Fibroblast of villous mesenchyme (primary cell): ENCODE results near the gene PLBD1. TPM values are rescaled to one million over a fixed set of nuclear protein-coding genes. Genes with fewer than 3 reads are reported as not detected.

Experiments used
- DNase-seq: peaks from one replicate; pipeline ENCODE4 v3.0.0-alpha.2; 2010; ENCODE audit warnings: low read depth
- H3K4me3 ChIP-seq: 2 replicates; pipeline ENCODE4 v1.5.1; 2011; ENCODE audit warnings: low read depth, mild to moderate bottlenecking, low read length
- CTCF ChIP-seq: IDR thresholded peaks from 2 replicates; pipeline ENCODE4 v1.5.1; 2012; ENCODE audit warnings: low read depth, mild to moderate bottlenecking, low read length; ENCODE audit not compliant: insufficient read depth
- total RNA-seq: library from RNA; depleted of rRNA; stranded (reverse); fragments of >200 nt; gene quantifications from 2 replicates; pipeline ENCODE4 v1.2.3, GENCODE V29; 2012

PLBD1 gene
- total RNA-seq, 1 donor = 18.1 TPM

DNA sequence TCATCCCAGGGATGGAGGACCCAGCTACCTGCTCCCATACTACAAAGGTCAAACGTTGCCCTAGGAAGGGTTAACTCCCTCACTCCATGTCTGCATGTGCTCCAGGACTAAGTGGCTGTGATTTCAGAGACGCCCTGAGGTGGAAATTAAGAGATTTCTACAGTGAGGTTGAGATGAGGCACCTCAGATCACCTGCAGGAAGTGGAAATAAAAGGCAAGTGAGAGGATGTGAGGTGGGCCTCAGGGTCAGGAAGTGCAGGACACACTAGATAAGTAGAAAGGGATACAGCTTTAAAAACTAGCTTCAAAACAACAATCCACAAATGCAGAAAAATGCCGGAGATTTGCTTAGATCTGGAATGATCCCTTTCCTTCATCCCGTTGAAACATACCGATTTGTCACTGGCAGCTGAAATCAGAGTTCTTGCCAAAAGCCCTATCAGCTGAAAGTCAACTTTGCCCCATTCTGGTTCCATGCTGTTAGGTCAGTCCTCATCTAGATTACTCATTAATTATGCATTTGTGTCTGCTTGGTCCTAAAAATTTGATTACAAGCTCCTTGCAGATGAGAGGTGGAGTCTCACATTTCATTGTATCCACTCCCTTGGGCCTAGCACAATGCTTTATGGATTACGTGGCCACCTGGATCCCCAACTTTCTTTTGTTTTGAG is 6.6 kb downstream of the PLBD1 start:
- no peak for TF ChIP-seq CTCF
- no peak overlapping the region for H3K4me3 ChIP-seq
- DNase-seq = no peak

DNA sequence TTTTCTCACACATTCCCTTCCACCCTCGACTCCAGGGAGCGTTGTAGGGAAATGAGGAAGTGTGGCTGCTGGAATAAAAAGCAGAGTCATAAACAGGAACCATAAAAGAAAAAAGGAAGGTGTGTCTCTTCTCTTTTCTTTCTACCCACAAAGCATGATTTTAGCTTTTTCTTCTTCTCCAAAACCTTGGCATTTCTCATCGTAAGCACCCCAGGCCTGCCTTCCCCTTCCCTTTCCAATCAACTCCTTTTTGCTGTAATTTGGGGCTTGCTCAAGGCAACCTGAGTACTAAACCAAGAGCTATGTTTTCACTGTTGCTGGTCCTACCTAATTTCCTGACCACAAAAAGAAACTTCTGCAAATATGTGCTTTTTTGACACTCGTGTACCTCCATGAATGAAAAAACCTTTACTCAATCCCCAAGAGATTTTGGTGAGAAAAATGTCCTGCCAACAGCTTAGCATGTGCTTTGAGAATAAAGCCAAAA is 9.2 kb downstream of the PLBD1 start:
- no peak for DNase-seq
- no peak for TF ChIP-seq CTCF
- H3K4me3 ChIP-seq = no peak overlapping the region

DNA sequence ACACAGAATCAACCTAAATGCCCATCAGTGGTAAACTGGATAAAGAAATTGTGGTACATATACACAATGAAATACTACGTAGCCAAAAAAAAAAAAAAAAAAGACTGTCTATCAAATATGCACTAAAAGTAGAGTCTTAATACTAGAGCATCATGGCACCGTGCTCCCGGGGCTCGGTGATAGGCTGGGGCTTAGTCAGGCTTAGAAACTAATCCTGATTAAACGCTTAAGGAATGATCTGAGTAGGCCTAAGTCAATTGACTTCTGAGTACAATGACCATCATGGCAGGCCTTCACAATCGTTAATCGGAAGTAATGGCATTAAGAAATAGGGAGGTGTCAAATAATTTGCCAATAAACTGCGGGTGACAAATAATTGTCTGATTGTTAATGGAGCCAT is 9.7 kb downstream of the PLBD1 start:
- no peak for TF ChIP-seq CTCF
- no peak overlapping the region for H3K4me3 ChIP-seq
- DNase-seq = no peak

GRCh38 chr12:14554281-14555007 is 13.2 kb downstream of the PLBD1 start:
- peak; percentile 3 for TF ChIP-seq CTCF
- DNase-seq = peak; percentile 28
- no peak overlapping the region for H3K4me3 ChIP-seq

GRCh38 chr12:14548609-14549008 is 19.1 kb downstream of the PLBD1 start:
- H3K4me3 ChIP-seq = no peak overlapping the region
- no peak for TF ChIP-seq CTCF
- no peak for DNase-seq

DNA sequence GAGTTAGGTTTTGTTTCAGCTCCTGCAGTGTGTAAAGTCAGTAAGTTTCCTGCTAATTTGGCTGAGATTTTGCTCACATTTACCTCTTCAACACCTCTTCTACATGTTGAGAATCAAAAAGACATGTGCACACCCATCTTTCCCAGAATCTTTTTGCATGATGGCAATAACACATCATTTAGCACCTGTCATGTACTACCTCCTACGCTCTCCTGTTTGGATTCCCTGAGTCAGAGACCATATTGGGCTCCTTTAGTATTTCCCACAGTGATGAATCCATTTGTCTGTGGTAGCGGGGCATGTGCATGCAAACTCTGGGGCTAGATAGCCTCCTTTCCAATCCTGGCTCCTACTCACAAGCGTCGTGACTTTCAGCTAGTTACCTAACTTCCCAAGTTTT is 20.1 kb downstream of the PLBD1 start:
- no peak overlapping the region for H3K4me3 ChIP-seq
- DNase-seq = no peak
- TF ChIP-seq CTCF = no peak
